HCT116 (cell line): Measurements from ENCODE around the gene ZSCAN25. TPM values are rescaled to one million over a fixed set of nuclear protein-coding genes. Genes with fewer than 3 reads are reported as not detected.

ENCODE experiments used
- ATAC-seq: fragments of 200-7000 bp; cut with Tn5 transposase; 2 replicates; pipeline ENCODE4 v1.9.1; 2020; ENCODE audit warnings: mild to moderate bottlenecking, moderate library complexity
- BruUV-seq: library from RNA; stranded (reverse); fragments of 400-500 nt; replicated peaks from 2 replicates; lab custom pipeline; 2021; lab: Mats Ljungman, UMichigan
- CTCF ChIA-PET: fragments of 300-600 bp; sonication (Branson Sonifier 250); formaldehyde crosslinking; loops from one replicate; lab custom pipeline; 2021; ENCODE audit warnings: antibody characterized with exemption; lab: Charles Lee
- POLR2A ChIA-PET: fragments of 300-600, 350-600 bp; sonication (Branson Sonifier 250); formaldehyde crosslinking; loops from one replicate; lab custom pipeline; 2021; ENCODE audit warnings: antibody characterized with exemption; lab: Charles Lee
- RAD21 ChIA-PET, 2 experiments: fragments of 300-600 bp; sonication (Branson Sonifier 250); formaldehyde crosslinking; loops; one replicate each; lab custom pipeline; 2023; ENCODE audit warnings: low total read pairs in 2 of 2; ENCODE audit not compliant: uncharacterized antibody in 2 of 2, unreplicated experiment in 2 of 2, low non-redundant PET in 1 of 2; lab: Charles Lee
- DNase-seq: peaks from one replicate; pipeline ENCODE4 v3.0.0-alpha.2; 2010; ENCODE audit warnings: low read depth, low spot score
- H2AFZ ChIP-seq: fragments of 200-600 bp; shearing (Covaris generic), sonication (generic); 2 replicates; pipeline ENCODE4 v1.6.1; 2017; ENCODE audit warnings: low read depth, mixed run types, mixed read lengths, antibody characterized with exemption, low read length; ENCODE audit not compliant: poor library complexity, severe bottlenecking
- H3K27ac ChIP-seq: 2 replicates; pipeline ENCODE4 v1.5.1; 2012; ENCODE audit warnings: low read depth, low read length
- H3K27me3 ChIP-seq: fragments of 200-600 bp; sonication (generic); 2 replicates; pipeline ENCODE4 v1.6.1; 2016; ENCODE audit warnings: mixed run types, low read length, mixed read lengths; ENCODE audit not compliant: insufficient read depth
- H3K36me3 ChIP-seq, 2 experiments: fragments of 200-500 bp in 1 of 2; fragments of 200-600 bp in 1 of 2; sonication (Bioruptor generic) in 1 of 2; sonication (generic) in 1 of 2; 2 replicates each; pipeline versions ENCODE4 v1.5.1 to v1.6.1; 2014 to 2016; ENCODE audit warnings: low read length in 2 of 2, inconsistent platforms in 1 of 2, mixed read lengths in 1 of 2, mixed run types in 1 of 2; ENCODE audit not compliant: insufficient read depth in 2 of 2, control insufficient read depth in 1 of 2
- H3K4me1 ChIP-seq, 2 experiments: fragments of 200-600 bp in 1 of 2; sonication (generic) in 1 of 2; 2 replicates each; pipeline versions ENCODE4 v1.5.1 to v1.6.1; 2012 to 2017; ENCODE audit warnings: low read length in 2 of 2, inconsistent platforms in 1 of 2, mild to moderate bottlenecking in 1 of 2, mixed read lengths in 1 of 2, mixed run types in 1 of 2, moderate library complexity in 1 of 2; ENCODE audit not compliant: insufficient read depth in 2 of 2, control insufficient read depth in 1 of 2
- H3K4me2 ChIP-seq: fragments of 200-600 bp; sonication (generic); 2 replicates; pipeline ENCODE4 v1.6.1; 2017; ENCODE audit warnings: mixed run types, low read length, mixed read lengths
- H3K4me3 ChIP-seq, 2 experiments: fragments of 200-600 bp in 1 of 2; sonication (generic) in 1 of 2; replicated peaks in 1 of 2; 2 replicates each; pipeline ENCODE4 v1.5.1; 2011 to 2016; ENCODE audit warnings: low read length in 2 of 2, control low read depth in 1 of 2, low read depth in 1 of 2, mild to moderate bottlenecking in 1 of 2, mixed read lengths in 1 of 2, mixed run types in 1 of 2
- H3K79me2 ChIP-seq: fragments of 200-600 bp; sonication (generic); 2 replicates; pipeline ENCODE4 v1.6.1; 2017; ENCODE audit warnings: mild to moderate bottlenecking, mixed run types, low read length, moderate library complexity, mixed read lengths; ENCODE audit not compliant: insufficient read depth
- H3K9ac ChIP-seq: fragments of 200-600 bp; sonication (generic); 2 replicates; pipeline ENCODE4 v1.6.1; 2016; ENCODE audit warnings: low read length, mixed read lengths
- H3K9me2 ChIP-seq: fragments of 200-600 bp; sonication (generic), shearing (Covaris generic); 2 replicates; pipeline ENCODE4 v1.6.1; 2017; ENCODE audit warnings: mixed run types, mild to moderate bottlenecking, moderate library complexity; ENCODE audit not compliant: insufficient read depth
- H3K9me3 ChIP-seq, 2 experiments: fragments of 200-500 bp in 1 of 2; fragments of 200-600 bp in 1 of 2; sonication (Bioruptor generic) in 1 of 2; sonication (generic) in 1 of 2; 2 replicates each; pipeline ENCODE4 v1.6.1; 2014 to 2017; ENCODE audit warnings: low read length in 2 of 2, mixed read lengths in 2 of 2, inconsistent platforms in 1 of 2, low read depth in 1 of 2, mild to moderate bottlenecking in 1 of 2, mixed run types in 1 of 2, moderate library complexity in 1 of 2; ENCODE audit not compliant: control insufficient read depth in 1 of 2, insufficient read depth in 1 of 2
- H4K20me1 ChIP-seq: fragments of 200-600 bp; sonication (generic), shearing (Covaris generic); 2 replicates; pipeline ENCODE4 v1.6.1; 2017; ENCODE audit warnings: mixed run types, mild to moderate bottlenecking, moderate library complexity; ENCODE audit not compliant: insufficient read depth
- ATF3 ChIP-seq: IDR thresholded peaks from 2 replicates; pipeline ENCODE4 v1.6.1; 2012
- CBX3 ChIP-seq: IDR thresholded peaks from 2 replicates; pipeline ENCODE4 v1.6.1; 2012; ENCODE audit warnings: low read depth
- CEBPB ChIP-seq: IDR thresholded peaks from 2 replicates; pipeline ENCODE4 v1.6.1; 2012; ENCODE audit warnings: low read depth
- CTCF ChIP-seq, 3 experiments: fragments of 200-600 bp in 1 of 3; sonication (generic) in 1 of 3; IDR thresholded peaks in 2 of 3; conservative IDR thresholded peaks in 1 of 3; 2 replicates each; pipeline ENCODE4 v1.5.1; 2012 to 2017; ENCODE audit warnings: low read depth in 2 of 3, low read length in 2 of 3, antibody characterized with exemption in 1 of 3, borderline replicate concordance in 1 of 3, control low read depth in 1 of 3, mild to moderate bottlenecking in 1 of 3, mixed read lengths in 1 of 3, mixed run types in 1 of 3, moderate library complexity in 1 of 3; ENCODE audit not compliant: insufficient read depth in 1 of 3
- EGR1 ChIP-seq: IDR thresholded peaks from 2 replicates; pipeline ENCODE4 v1.6.1; 2012; ENCODE audit warnings: low read depth
- ELF1 ChIP-seq: IDR thresholded peaks from 2 replicates; pipeline ENCODE4 v1.6.1; 2012; ENCODE audit warnings: low read depth, borderline replicate concordance
- JUND ChIP-seq: IDR thresholded peaks from 2 replicates; pipeline ENCODE4 v1.6.1; 2012
- POLR2A ChIP-seq: IDR thresholded peaks from 2 replicates; pipeline ENCODE4 v1.7.0; 2011; ENCODE audit warnings: borderline replicate concordance; ENCODE audit not compliant: insufficient read depth, insufficient read length; ENCODE audit errors: extremely low read depth
- POLR2AphosphoS5 ChIP-seq: IDR thresholded peaks from 2 replicates; pipeline ENCODE4 v1.6.1; 2011; ENCODE audit warnings: mild to moderate bottlenecking, low read depth, low read length, moderate library complexity
- RAD21 ChIP-seq: IDR thresholded peaks from 2 replicates; pipeline ENCODE4 v1.6.1; 2012; ENCODE audit warnings: low read depth, mild to moderate bottlenecking
- SIN3A ChIP-seq: IDR thresholded peaks from 2 replicates; pipeline ENCODE4 v1.6.1; 2012; ENCODE audit warnings: low read depth
- SRF ChIP-seq: IDR thresholded peaks from 2 replicates; pipeline ENCODE4 v1.6.1; 2012; ENCODE audit warnings: low read depth
- TCF7L2 ChIP-seq: IDR thresholded peaks from 2 replicates; pipeline ENCODE4 v1.7.0; 2011; ENCODE audit warnings: borderline replicate concordance, inconsistent platforms; ENCODE audit not compliant: insufficient read depth, insufficient read length; ENCODE audit errors: extremely low read depth
- ZBTB33 ChIP-seq: IDR thresholded peaks from 2 replicates; pipeline ENCODE4 v1.6.1; 2011; ENCODE audit warnings: mild to moderate bottlenecking, low read length, moderate library complexity; ENCODE audit not compliant: insufficient replicate concordance; ENCODE audit errors: extremely low read depth
- intact Hi-C: fragments of 100-400 bp; cut with micrococcal nuclease; formaldehyde crosslinking; loops from 2 replicates; pipeline ENCODE4 v1.10.0; 2022
- total RNA-seq: library from RNA; stranded (reverse); gene quantifications from one replicate; pipeline ENCODE4 v1.2.1, GENCODE V29; 2021; ENCODE audit not compliant: unreplicated experiment
- TF ChIP-seq, protein P1 (sequence below): IDR thresholded peaks from 2 replicates; pipeline ENCODE4 v1.6.1; 2012

ZSCAN25 gene
- total RNA-seq, 1 experiment from 2014 or later = 14.0 TPM

DNA sequence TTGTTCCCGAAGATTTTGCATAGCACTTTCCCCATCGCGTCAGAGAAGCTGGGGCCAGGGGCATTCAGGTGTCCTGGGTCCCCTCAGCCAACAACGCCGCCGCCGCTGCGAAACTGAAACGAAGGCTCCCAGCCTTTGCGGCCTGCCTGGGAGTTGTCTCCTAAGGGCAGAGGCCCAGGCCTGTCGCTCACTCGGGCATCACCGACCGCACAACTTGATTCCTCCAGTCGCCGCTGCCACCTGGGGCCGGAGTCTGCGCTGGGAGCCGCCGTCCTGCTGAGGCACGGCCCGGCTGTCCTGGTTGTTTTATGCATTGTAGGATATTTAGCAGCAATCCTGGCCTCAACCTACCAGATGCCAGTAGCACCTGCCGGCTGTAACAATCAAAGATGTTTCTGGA, 22.0 kb downstream of the ZSCAN25 start:
- ATAC-seq = no peak
- no peak for TF ChIP-seq TCF7L2
- TF ChIP-seq, protein P1, sequence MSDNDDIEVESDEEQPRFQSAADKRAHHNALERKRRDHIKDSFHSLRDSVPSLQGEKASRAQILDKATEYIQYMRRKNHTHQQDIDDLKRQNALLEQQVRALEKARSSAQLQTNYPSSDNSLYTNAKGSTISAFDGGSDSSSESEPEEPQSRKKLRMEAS = no peak
- TF ChIP-seq SIN3A = no peak
- TF ChIP-seq ELF1 = no peak
- no peak for TF ChIP-seq SRF
- TF ChIP-seq JUND = no peak
- TF ChIP-seq POLR2AphosphoS5 = no peak
- no peak for TF ChIP-seq ATF3
- TF ChIP-seq RAD21 = no peak
- no peak for TF ChIP-seq CBX3
- TF ChIP-seq, all 23 proteins: peak for 0
- ChIA-PET CTCF (no interaction called here), RAD21 (no interaction called here), POLR2A (no interaction called here)
- Histone ChIP-seq H3K4me2 (no peak overlapping the region), H3K9ac (no peak overlapping the region), H3K79me2 (no peaks in the 10 kb centered on the region), H3K36me3 (no peaks in the 10 kb centered on the region), H3K9me3 (no peaks in the 10 kb centered on the region), H3K27ac (no peak overlapping the region), H3K9me2 (no peaks in the 10 kb centered on the region), H2AFZ (no peak overlapping the region), H4K20me1 (no peaks in the 10 kb centered on the region), H3K4me1 (no peaks in the 10 kb centered on the region), H3K4me3 (no peak overlapping the region), H3K27me3 (no peaks in the 10 kb centered on the region)
- intact Hi-C loops = loop anchor here (10.0 kb wide), 1 partner anchor 196 kb away; no protein-coding TSS in a partner anchor
- no peak for DNase-seq
- BruUV-seq = no TSS peak

GRCh38 chr7:99639267-99639666, 22.5 kb downstream of the ZSCAN25 start:
- no peak for DNase-seq
- Histone ChIP-seq H3K9ac (no peak overlapping the region), H3K9me2 (no peaks in the 10 kb centered on the region), H3K27ac (no peak overlapping the region), H3K9me3 (no peaks in the 10 kb centered on the region), H3K27me3 (no peaks in the 10 kb centered on the region), H3K4me2 (no peak overlapping the region), H3K4me1 (no peaks in the 10 kb centered on the region), H3K36me3 (no peaks in the 10 kb centered on the region), H3K4me3 (no peak overlapping the region), H2AFZ (no peak overlapping the region), H4K20me1 (no peaks in the 10 kb centered on the region), H3K79me2 (no peaks in the 10 kb centered on the region)
- intact Hi-C loops = loop anchor here (10.0 kb wide), 1 partner anchor 196 kb away; no protein-coding TSS in a partner anchor
- no TSS peak for BruUV-seq
- CTCF ChIA-PET = no interaction called here
- no peak for ATAC-seq
- POLR2A ChIA-PET = no interaction called here
- RAD21 ChIA-PET = no interaction called here
- TF ChIP-seq, protein P1 = no peak
- no peak for TF ChIP-seq CEBPB
- no peak for TF ChIP-seq ZBTB33
- no peak for TF ChIP-seq ATF3
- no peak for TF ChIP-seq CBX3
- TF ChIP-seq EGR1 = no peak
- TF ChIP-seq POLR2AphosphoS5 = no peak
- TF ChIP-seq POLR2A = no peak
- TF ChIP-seq CTCF (IDR thresholded peaks at IDR 0.05 in 2 of 3, conservative IDR thresholded peaks at IDR 0.05 in 1 of 3; ENCODE audit: borderline replicate concordance in 1 of 3, insufficient read depth in 1 of 3, low read depth in 2 of 3, low read length in 2 of 3) = no peak
